CD4-positive, alpha-beta memory T cell (primary cell): ENCODE results near the gene SRSF7. TPM values are rescaled to one million over a fixed set of nuclear protein-coding genes. Genes with fewer than 3 reads are reported as not detected.

Experiments used
- CTCF ChIA-PET: fragments of 350-600 bp; sonication (Branson Sonifier 250); formaldehyde crosslinking; loops from one replicate; lab custom pipeline; 2021; ENCODE audit warnings: inconsistent platforms; ENCODE audit not compliant: partially characterized antibody; lab: Charles Lee
- POLR2A ChIA-PET: fragments of 350-600 bp; sonication (Branson Sonifier 250); formaldehyde crosslinking; loops from one replicate; lab custom pipeline; 2021; ENCODE audit not compliant: partially characterized antibody; lab: Charles Lee
- DNase-seq, 5 donors: peaks; one replicate each; pipeline versions ENCODE4 v3.0.0 to v3.0.0-alpha.2; 2020 to 2022; ENCODE audit warnings: mixed read lengths in 1 of 5
- H3K27ac ChIP-seq: one replicate; pipeline ENCODE4 v1.7.0; 2013; ENCODE audit warnings: low read depth, low read length
- H3K27me3 ChIP-seq: 2 replicates; pipeline ENCODE4 v1.7.0; 2013; ENCODE audit warnings: mild to moderate bottlenecking, low read length, moderate library complexity; ENCODE audit not compliant: insufficient read depth
- H3K36me3 ChIP-seq: 2 replicates; pipeline ENCODE4 v1.7.0; 2013; ENCODE audit warnings: mild to moderate bottlenecking, low read length, moderate library complexity; ENCODE audit not compliant: insufficient read depth
- H3K4me1 ChIP-seq: 2 replicates; pipeline ENCODE4 v1.7.0; 2013; ENCODE audit warnings: mild to moderate bottlenecking, low read length, moderate library complexity; ENCODE audit not compliant: insufficient read depth
- H3K4me3 ChIP-seq, 2 donors: one replicate each; pipeline ENCODE4 v1.7.0; 2013; ENCODE audit warnings: low read length in 2 of 2, mild to moderate bottlenecking in 1 of 2
- H3K9me3 ChIP-seq, 2 donors: one replicate each; pipeline ENCODE4 v1.7.0; 2013; ENCODE audit warnings: low read length in 2 of 2, control low read depth in 1 of 2; ENCODE audit not compliant: control insufficient read depth in 1 of 2
- H3K27ac Mint-ChIP-seq, 7 donors: one replicate each; pipeline ENCODE4 v1.8.0; 2020 to 2021; ENCODE audit warnings: mixed read lengths in 7 of 7, mild to moderate bottlenecking in 6 of 7, inconsistent platforms in 3 of 7, moderate library complexity in 3 of 7
- H3K27me3 Mint-ChIP-seq, 2 donors: one replicate each; pipeline ENCODE4 v1.8.0; 2020 to 2021; ENCODE audit warnings: mixed read lengths in 2 of 2
- H3K36me3 Mint-ChIP-seq, 2 donors: one replicate each; pipeline ENCODE4 v1.8.0; 2020 to 2021; ENCODE audit warnings: mixed read lengths in 2 of 2, inconsistent platforms in 1 of 2, mild to moderate bottlenecking in 1 of 2
- H3K4me1 Mint-ChIP-seq, 4 donors: one replicate each; pipeline ENCODE4 v1.8.0; 2020 to 2021; ENCODE audit warnings: mixed read lengths in 4 of 4, mild to moderate bottlenecking in 1 of 4
- H3K4me3 Mint-ChIP-seq, 8 donors: one replicate each; pipeline ENCODE4 v1.8.0; 2020 to 2021; ENCODE audit warnings: mixed read lengths in 8 of 8, mild to moderate bottlenecking in 7 of 8, moderate library complexity in 6 of 8, inconsistent platforms in 3 of 8
- H3K9me3 Mint-ChIP-seq, 8 donors: one replicate each; pipeline ENCODE4 v1.8.0; 2020 to 2021; ENCODE audit warnings: mixed read lengths in 8 of 8, mild to moderate bottlenecking in 5 of 8, inconsistent platforms in 3 of 8, moderate library complexity in 1 of 8
- intact Hi-C: fragments of 100-400 bp; cut with micrococcal nuclease; formaldehyde crosslinking; loops from one replicate; pipeline ENCODE4 v1.15.1; 2023
- polyA plus RNA-seq, 2 donors: library from polyadenylated mRNA; unstranded; fragments of 300-500 nt; fragmentation: Illumina TruSeq; gene quantifications; one replicate each; pipeline ENCODE4 v1.2.3, GENCODE V29; 2021
- total RNA-seq, 2 experiments: library from RNA; stranded (reverse); gene quantifications; one replicate each; pipeline ENCODE4 v1.2.3, GENCODE V29; 2021

Gene SRSF7
- total and polyA plus RNA-seq, 4 experiments from 2014 or later, result 177 to 333 (median 258) TPM

DNA sequence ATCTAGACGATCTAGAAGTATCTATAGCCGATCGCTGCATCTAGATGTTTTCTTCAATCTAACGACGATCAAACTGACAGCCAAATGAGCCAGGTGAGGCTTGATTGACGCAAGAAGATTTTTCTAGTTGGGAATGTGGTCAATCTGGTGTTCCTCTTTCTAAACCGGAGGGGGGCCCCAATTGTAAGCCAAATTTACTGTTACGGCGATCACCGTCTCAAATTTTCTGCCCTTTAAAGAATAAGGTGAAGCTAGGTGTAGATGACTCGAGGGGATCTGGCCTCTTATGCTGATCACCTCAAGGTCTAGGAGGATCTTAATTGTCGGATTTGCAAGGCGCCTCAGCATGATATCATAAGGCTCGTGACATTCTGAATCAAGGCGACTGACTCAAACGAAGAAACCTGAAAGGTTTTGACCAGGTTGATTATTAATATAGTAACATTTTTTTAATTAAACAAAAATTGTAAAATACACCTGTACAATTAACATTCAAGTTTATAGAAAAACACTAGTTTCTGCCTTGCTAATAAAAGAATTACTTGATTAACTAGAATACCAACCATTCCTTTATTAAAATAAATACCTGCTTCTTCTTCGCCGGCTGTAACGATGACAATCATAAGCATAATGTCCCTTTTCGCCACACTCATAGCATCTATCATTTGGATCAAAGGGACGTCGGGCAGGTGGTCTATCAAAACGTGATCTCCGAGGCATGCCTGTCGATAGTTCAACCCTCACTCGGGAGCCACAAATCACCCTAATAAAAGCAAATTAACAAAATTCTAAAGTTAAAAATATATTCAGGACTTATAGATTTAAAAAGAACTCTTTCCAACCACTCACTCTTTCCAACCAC is 2.0 kb downstream of the SRSF7 start:
- Histone ChIP-seq H3K27ac (peak overlapping the region; percentile 93), H3K4me1 (peaks cover 74% of the 10 kb centered on the region), H3K27me3 (no peaks in the 10 kb centered on the region), H3K9me3 (no peaks in the 10 kb centered on the region), H3K4me3 (peak overlapping the region; percentile 96 to 98), H3K36me3 (peaks cover 56% of the 10 kb centered on the region)
- peak overlapping the region; percentile 86 to 100 (median 96) for H3K27ac Mint-ChIP-seq
- peaks cover 61 to 75% of the 10 kb centered on the region in 2 donors for H3K36me3 Mint-ChIP-seq
- CTCF ChIA-PET, result interaction anchor here (1.0 to 4.4 kb wide), 7 partner anchors 8 to 195 kb away, joined by 3 to 27 read pairs (median 3); no protein-coding TSS in a partner anchor
- peak in 2 of 5 donors; percentile 33 to 63 for DNase-seq
- peak overlapping the region; percentile 98 to 100 (median 100) for H3K4me3 Mint-ChIP-seq
- intact Hi-C loops, result no loop called here
- H3K27me3 Mint-ChIP-seq, result peaks cover 0 to 3% of the 10 kb centered on the region in 2 donors
- POLR2A ChIA-PET, result interaction anchor here (0.7 to 8.0 kb wide), 15 partner anchors 8 to 204 kb away, joined by 3 to 327 read pairs (median 4); partner anchors contain the start of genes GALM, GEMIN6 and HNRNPLL
- peaks cover 0 to 22% (median 1%) of the 10 kb centered on the region in 8 donors for H3K9me3 Mint-ChIP-seq
- H3K4me1 Mint-ChIP-seq, result peaks cover 53 to 88% (median 65%) of the 10 kb centered on the region in 4 donors

DNA sequence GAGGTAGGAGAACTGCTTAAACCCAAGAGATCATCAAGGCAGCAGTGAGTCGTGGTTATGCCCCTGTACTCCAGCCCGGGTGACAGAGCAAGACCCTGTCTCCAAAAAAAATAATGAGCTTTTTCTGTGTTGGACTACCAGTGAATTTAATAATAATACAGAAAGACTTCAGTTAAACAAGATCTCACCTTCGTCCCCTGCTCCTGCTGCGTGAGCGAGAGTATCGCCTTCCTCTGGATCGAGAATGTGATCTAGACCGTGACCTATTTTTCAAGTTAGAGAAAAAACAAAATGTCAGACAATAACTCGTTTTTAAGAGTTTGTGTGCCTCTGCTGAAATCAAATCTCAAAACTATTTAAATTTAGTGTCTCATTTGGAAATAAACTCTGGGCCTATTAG is 2.8 kb downstream of the SRSF7 start:
- H3K36me3 ChIP-seq, result peaks cover 64% of the 10 kb centered on the region
- Mint-ChIP-seq H3K36me3 (peaks cover 69 to 81% of the 10 kb centered on the region in 2 donors), H3K4me1 (peaks cover 58 to 90% (median 67%) of the 10 kb centered on the region in 4 donors), H3K4me3 (peak overlapping the region; percentile 98 to 100 (median 100)), H3K27me3 (peaks cover 0 to 3% of the 10 kb centered on the region in 2 donors), H3K9me3 (peaks cover 0 to 22% (median 1%) of the 10 kb centered on the region in 8 donors), H3K27ac (peak overlapping the region; percentile 86 to 99 (median 96))
- peaks cover 75% of the 10 kb centered on the region for H3K4me1 ChIP-seq
- intact Hi-C loops, result no loop called here
- H3K27ac ChIP-seq, result peak overlapping the region; percentile 93
- no peaks in the 10 kb centered on the region for H3K9me3 ChIP-seq
- ChIA-PET POLR2A (interaction anchor here (0.6 to 8.0 kb wide), 12 partner anchors 7 to 389 kb away, joined by 3 to 327 read pairs (median 4); partner anchors contain the start of genes GALM, GEMIN6 and HNRNPLL), CTCF (interaction anchor here (0.6 to 4.4 kb wide), 6 partner anchors 22 to 167 kb away, joined by 3 to 27 read pairs (median 4); no protein-coding TSS in a partner anchor)
- DNase-seq, result no peak
- no peaks in the 10 kb centered on the region for H3K27me3 ChIP-seq
- peak overlapping the region in 1 of 2 donors; percentile 3 for H3K4me3 ChIP-seq

GRCh38 chr2:38747819-38748218 is 3.3 kb downstream of the SRSF7 start:
- intact Hi-C loops, result no loop called here
- H3K4me3 ChIP-seq, result peak overlapping the region in 1 of 2 donors; percentile 3
- H3K9me3 Mint-ChIP-seq, result peaks cover 0 to 22% (median 1%) of the 10 kb centered on the region in 8 donors
- DNase-seq, result no peak
- H3K27ac Mint-ChIP-seq, result peak overlapping the region; percentile 86 to 99 (median 96)
- peaks cover 78% of the 10 kb centered on the region for H3K4me1 ChIP-seq
- POLR2A ChIA-PET, result interaction anchor here (0.6 to 8.0 kb wide), 13 partner anchors 7 to 389 kb away, joined by 3 to 327 read pairs (median 4); partner anchors contain the start of genes GALM, GEMIN6 and HNRNPLL
- H3K4me3 Mint-ChIP-seq, result peak overlapping the region; percentile 98 to 100 (median 100)
- H3K9me3 ChIP-seq, result no peaks in the 10 kb centered on the region
- H3K36me3 ChIP-seq, result peaks cover 67% of the 10 kb centered on the region
- H3K27ac ChIP-seq, result peak overlapping the region; percentile 93
- CTCF ChIA-PET, result interaction anchor here (1.0 to 4.4 kb wide), 4 partner anchors 149 to 166 kb away, joined by 3 to 27 read pairs (median 4); no protein-coding TSS in a partner anchor
- H3K27me3 ChIP-seq, result no peaks in the 10 kb centered on the region
- H3K27me3 Mint-ChIP-seq, result peaks cover 0 to 3% of the 10 kb centered on the region in 2 donors
- peaks cover 70 to 85% of the 10 kb centered on the region in 2 donors for H3K36me3 Mint-ChIP-seq
- H3K4me1 Mint-ChIP-seq, result peaks cover 58 to 93% (median 68%) of the 10 kb centered on the region in 4 donors

DNA sequence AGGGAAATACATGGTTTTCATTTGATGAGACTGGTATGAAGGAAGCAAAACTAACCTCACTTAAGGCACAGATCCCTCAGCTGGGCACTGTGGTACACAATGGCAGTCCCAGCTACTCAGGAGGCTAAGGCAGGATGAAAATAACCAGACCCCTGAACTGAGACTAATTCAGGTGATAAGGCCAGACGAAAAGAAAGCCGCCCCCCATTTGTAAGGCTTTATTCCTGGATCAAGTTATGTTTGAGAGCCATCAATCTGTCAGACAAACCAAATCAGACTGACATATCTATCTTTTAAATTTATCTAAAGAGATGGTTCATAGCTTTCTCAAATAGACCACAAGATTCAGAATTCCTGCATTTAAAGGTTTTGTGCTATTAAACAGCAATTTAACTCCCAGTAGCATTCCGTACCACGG is 4.1 kb downstream of the SRSF7 start:
- Mint-ChIP-seq H3K27me3 (peaks cover 0 to 3% of the 10 kb centered on the region in 2 donors), H3K4me3 (peak overlapping the region; percentile 59 to 100 (median 99)), H3K27ac (peak overlapping the region; percentile 80 to 99 (median 91)), H3K9me3 (peaks cover 0 to 22% (median 1%) of the 10 kb centered on the region in 8 donors), H3K36me3 (peaks cover 73 to 92% of the 10 kb centered on the region in 2 donors), H3K4me1 (peaks cover 55 to 96% (median 65%) of the 10 kb centered on the region in 4 donors)
- peak overlapping the region in 1 of 2 donors; percentile 3 for H3K4me3 ChIP-seq
- intact Hi-C loops, result no loop called here
- CTCF ChIA-PET, result interaction anchor here (1.2 to 8.7 kb wide), 5 partner anchors 42 to 483 kb away, joined by 3 to 96 read pairs (median 5); no protein-coding TSS in a partner anchor
- H3K4me1 ChIP-seq, result peaks cover 82% of the 10 kb centered on the region
- H3K27ac ChIP-seq, result peak overlapping the region; percentile 93
- H3K36me3 ChIP-seq, result peaks cover 67% of the 10 kb centered on the region
- no peaks in the 10 kb centered on the region for H3K9me3 ChIP-seq
- no peaks in the 10 kb centered on the region for H3K27me3 ChIP-seq
- no peak for DNase-seq
- POLR2A ChIA-PET, result interaction anchor here (0.7 to 8.0 kb wide), 12 partner anchors 6 to 210 kb away, joined by 3 to 327 read pairs (median 6); partner anchors contain the start of genes GALM and HNRNPLL

GRCh38 chr2:38745267-38745666 is 5.9 kb downstream of the SRSF7 start:
- Histone ChIP-seq H3K9me3 (no peaks in the 10 kb centered on the region), H3K4me1 (peaks cover 92% of the 10 kb centered on the region), H3K27ac (peak overlapping the region; percentile 13), H3K27me3 (no peaks in the 10 kb centered on the region), H3K36me3 (peaks cover 73% of the 10 kb centered on the region), H3K4me3 (no peak overlapping the region)
- Mint-ChIP-seq H3K9me3 (peaks cover 0 to 13% (median 0%) of the 10 kb centered on the region in 8 donors), H3K27ac (peak overlapping the region in 6 of 7 donors; percentile 9 to 99 (median 66)), H3K4me3 (peak overlapping the region in 4 of 8 donors; percentile 18 to 99 (median 46)), H3K27me3 (no peaks in the 10 kb centered on the region), H3K36me3 (peaks cover 65 to 91% of the 10 kb centered on the region in 2 donors), H3K4me1 (peaks cover 55 to 95% (median 66%) of the 10 kb centered on the region in 4 donors)
- ChIA-PET POLR2A (interaction anchor here (0.6 to 8.0 kb wide), 7 partner anchors 11 to 168 kb away, joined by 3 to 327 read pairs (median 12); partner anchors contain the start of genes GALM and HNRNPLL), CTCF (interaction anchor here (1.9 to 8.7 kb wide), 3 partner anchors 10 to 206 kb away, joined by 9 to 96 read pairs (median 27); no protein-coding TSS in a partner anchor)
- intact Hi-C loops, result no loop called here
- no peak for DNase-seq

- Histone ChIP-seq H3K4me3 (no peak overlapping the region), H3K9me3 (no peaks in the 10 kb centered on the region), H3K27ac (no peak overlapping the region), H3K4me1 (peaks cover 87% of the 10 kb centered on the region), H3K27me3 (no peaks in the 10 kb centered on the region), H3K36me3 (peaks cover 66% of the 10 kb centered on the region)
- ChIA-PET CTCF (interaction anchor here (1.0 to 8.7 kb wide), 15 partner anchors 9 to 485 kb away, joined by 3 to 138 read pairs (median 4); no protein-coding TSS in a partner anchor), POLR2A (interaction anchor here (0.6 to 8.1 kb wide), 18 partner anchors 6 to 211 kb away, joined by 3 to 113 read pairs (median 5); partner anchors contain the start of genes GALM, HNRNPLL and SRSF7)
- intact Hi-C loops, result loop anchor here (1.0 to 5.0 kb wide), 3 partner anchors 15 to 427 kb away; partner anchors contain the start of gene HNRNPLL
- Mint-ChIP-seq H3K27ac (peak overlapping the region in 6 of 7 donors; percentile 43 to 99 (median 58)), H3K36me3 (peaks cover 57 to 85% of the 10 kb centered on the region in 2 donors), H3K27me3 (no peaks in the 10 kb centered on the region), H3K4me1 (peaks cover 55 to 93% (median 63%) of the 10 kb centered on the region in 4 donors), H3K4me3 (no peak overlapping the region), H3K9me3 (peaks cover 0 to 10% (median 0%) of the 10 kb centered on the region in 8 donors)
- DNase-seq, result no peak
These were observed 6.8 kb downstream of the SRSF7 start for GRCh38 chr2:38744399-38744780.
